ENCODE data around the gene NUTF2.
A peak's percentile ranks its signal among the peaks of the same experiment; 100 is the strongest.
"Not testable (repeated sequence)": the region's sequence is repeated elsewhere in the genome, so short reads cannot be mapped to it uniquely, and the experiment has no call there.

The NUTF2 gene

GRCh38 chr16:67885545-67885944 is 38.8 kb downstream of the NUTF2 start:
- DNase-seq (ENCODE audit: low read depth, low spot score): no peak

GRCh38 chr16:67885976-67886375 is 39.2 kb downstream of the NUTF2 start:
- DNase-seq (ENCODE audit: low read depth, low spot score): no peak

GRCh38 chr16:67886387-67886786 is 39.7 kb downstream of the NUTF2 start:
- DNase-seq (ENCODE audit: low read depth, low spot score): no peak

- DNase-seq (ENCODE audit: low read depth, low spot score): no peak
Observed at GRCh38 chr16:67888331-67888730, 41.6 kb downstream of the NUTF2 start.

GRCh38 chr16:67892375-67892774 is 45.6 kb downstream of the NUTF2 start:
- DNase-seq (ENCODE audit: low read depth, low spot score): no peak

GRCh38 chr16:67892899-67893742 is 46.4 kb downstream of the NUTF2 start, which contains the start of gene PSKH1:
PSKH1 (plus strand) TSS chr16:67893254; CDS start chr16:67908750, 15,496 bp downstream.
- DNase-seq (ENCODE audit: low read depth, low spot score): peak; percentile 99

- DNase-seq (ENCODE audit: low read depth, low spot score): no peak
Observed at GRCh38 chr16:67893743-67894399, 47.1 kb downstream of the NUTF2 start.

- DNase-seq (ENCODE audit: low read depth, low spot score): peak; percentile 85
Observed at GRCh38 chr16:67897231-67897630, 50.5 kb downstream of the NUTF2 start.

- DNase-seq (ENCODE audit: low read depth, low spot score): no peak
Observed at GRCh38 chr16:67901734-67902133, 55.0 kb downstream of the NUTF2 start.

- DNase-seq (ENCODE audit: low read depth, low spot score): no peak
Observed at GRCh38 chr16:67902831-67903230, 56.1 kb downstream of the NUTF2 start.

- no peak for DNase-seq (ENCODE audit: low read depth, low spot score)
Observed at GRCh38 chr16:67907397-67908180, 60.9 kb downstream of the NUTF2 start.

- no peak for DNase-seq (ENCODE audit: low read depth, low spot score)
Observed at GRCh38 chr16:67909056-67909742, 62.5 kb downstream of the NUTF2 start.

GRCh38 chr16:67910158-67910557 is 63.4 kb downstream of the NUTF2 start:
- DNase-seq (ENCODE audit: low read depth, low spot score): no peak

- DNase-seq (ENCODE audit: low read depth, low spot score): no peak
Observed at GRCh38 chr16:67914758-67915495, 68.2 kb downstream of the NUTF2 start.

- not testable (repeated sequence) for DNase-seq (ENCODE audit: low read depth, low spot score)
Observed at GRCh38 chr16:67915496-67915769, 68.7 kb downstream of the NUTF2 start.

GRCh38 chr16:67915831-67916723 is 69.3 kb downstream of the NUTF2 start:
- no peak for DNase-seq (ENCODE audit: low read depth, low spot score)

- peak; percentile 60 for DNase-seq (ENCODE audit: low read depth, low spot score)
Observed at GRCh38 chr16:67917140-67917851, 70.6 kb downstream of the NUTF2 start.

GRCh38 chr16:67917852-67918236 is 71.1 kb downstream of the NUTF2 start:
- DNase-seq (ENCODE audit: low read depth, low spot score): peak; percentile 48

- DNase-seq (ENCODE audit: low read depth, low spot score): no peak
Observed at GRCh38 chr16:67919622-67920221, 73.0 kb downstream of the NUTF2 start.
